H1 (cell line): ENCODE measurements around the gene TSC22D1. TPM values are rescaled to one million over a fixed set of nuclear protein-coding genes. Genes with fewer than 3 reads are reported as not detected.
"Not testable (repeated sequence)": the region's sequence is repeated elsewhere in the genome, so short reads cannot be mapped to it uniquely, and the experiment has no call there.

Experiments
- CTCF ChIA-PET: fragments of 300-600 bp; sonication (Branson Sonifier 250); formaldehyde crosslinking; loops from one replicate; lab custom pipeline; 2021; ENCODE audit not compliant: partially characterized antibody; lab: Charles Lee
- POLR2A ChIA-PET: fragments of 300-600 bp; sonication (Branson Sonifier 250); formaldehyde crosslinking; loops from one replicate; lab custom pipeline; 2021; ENCODE audit warnings: inconsistent platforms; ENCODE audit not compliant: partially characterized antibody; lab: Charles Lee
- DNase-seq, 2 experiments: peaks; one replicate each; pipeline versions ENCODE4 v3.0.0 to v3.0.0-alpha.2; 2010 to 2022; ENCODE audit warnings: low spot score in 2 of 2, low read depth in 1 of 2, mixed read lengths in 1 of 2
- FAIRE-seq: peaks from 2 replicates; lab custom pipeline; 2011; peaks lifted over from hg19 to GRCh38; lab: Jason Lieb, UNC
- H2AFZ ChIP-seq: 2 replicates; pipeline ENCODE4 v1.8.1; 2012; ENCODE audit warnings: low read length, inconsistent platforms
- H2AK5ac ChIP-seq: 2 replicates; pipeline ENCODE4 v1.6.1; 2013; ENCODE audit warnings: low read depth, low read length
- H2BK120ac ChIP-seq: replicated peaks from 2 replicates; pipeline ENCODE3; 2013; ENCODE audit warnings: low read depth, low read length, inconsistent platforms
- H2BK12ac ChIP-seq: 2 replicates; pipeline ENCODE4 v1.6.1; 2013; ENCODE audit warnings: low read depth, low read length
- H2BK15ac ChIP-seq: 2 replicates; pipeline ENCODE4 v1.6.1; 2013; ENCODE audit warnings: low read length
- H2BK20ac ChIP-seq: 2 replicates; pipeline ENCODE4 v1.6.1; 2013; ENCODE audit warnings: low read length
- H2BK5ac ChIP-seq: 2 replicates; pipeline ENCODE4 v1.6.1; 2013; ENCODE audit warnings: low read depth, low read length
- H3K14ac ChIP-seq: 2 replicates; pipeline ENCODE4 v1.6.1; 2013; ENCODE audit warnings: inconsistent platforms; ENCODE audit not compliant: insufficient read length
- H3K18ac ChIP-seq: 2 replicates; pipeline ENCODE4 v1.6.1; 2013; ENCODE audit warnings: low read length; ENCODE audit errors: extremely low read depth
- H3K23ac ChIP-seq: 2 replicates; pipeline ENCODE4 v1.6.1; 2013; ENCODE audit warnings: inconsistent platforms; ENCODE audit not compliant: insufficient read length
- H3K23me2 ChIP-seq: 2 replicates; pipeline ENCODE4 v1.6.1; 2013; ENCODE audit warnings: low read depth, low read length
- H3K27ac ChIP-seq: 2 replicates; pipeline ENCODE4 v1.6.1; 2011; ENCODE audit warnings: low read depth, low read length, inconsistent platforms
- H3K27me3 ChIP-seq, 4 experiments: replicated peaks in 1 of 4; 1 replicate in 1 of 4; 2 replicates in 3 of 4; pipeline versions ENCODE4 v1.6.1 to v1.8.1; 2011 to 2013; ENCODE audit warnings: low read length in 3 of 4, mild to moderate bottlenecking in 3 of 4, inconsistent platforms in 2 of 4, mixed read lengths in 2 of 4, moderate library complexity in 1 of 4; ENCODE audit not compliant: control insufficient read depth in 3 of 4, insufficient read depth in 3 of 4; ENCODE audit errors: extremely low read depth in 1 of 4
- H3K36me3 ChIP-seq, 4 experiments: 2 replicates each; pipeline versions ENCODE4 v1.6.1 to v1.8.1; 2011 to 2013; ENCODE audit warnings: mild to moderate bottlenecking in 4 of 4, low read length in 3 of 4, moderate library complexity in 2 of 4, control low read depth in 1 of 4, inconsistent platforms in 1 of 4; ENCODE audit not compliant: insufficient read depth in 4 of 4, control insufficient read depth in 2 of 4
- H3K4ac ChIP-seq: replicated peaks from 2 replicates; pipeline ENCODE3; 2013; ENCODE audit warnings: low read length, low read depth, mixed read lengths, inconsistent platforms; ENCODE audit not compliant: insufficient read length
- H3K4me1 ChIP-seq, 4 experiments: replicated peaks in 1 of 4; 1 replicate in 1 of 4; 2 replicates in 3 of 4; pipeline versions ENCODE4 v1.6.1 to v1.8.1; 2011 to 2013; ENCODE audit warnings: low read length in 3 of 4, inconsistent platforms in 2 of 4, mixed read lengths in 1 of 4; ENCODE audit not compliant: insufficient read depth in 4 of 4, control insufficient read depth in 3 of 4
- H3K4me2 ChIP-seq, 2 experiments: 2 replicates each; pipeline versions ENCODE4 v1.6.1 to v1.8.1; 2011 to 2013; ENCODE audit warnings: low read depth in 2 of 2, low read length in 2 of 2, control low read depth in 1 of 2, inconsistent platforms in 1 of 2, mild to moderate bottlenecking in 1 of 2; ENCODE audit not compliant: insufficient read depth in 1 of 2
- H3K4me3 ChIP-seq, 4 experiments: fragments of 200-600, 300-600 bp in 1 of 4; sonication (generic), shearing (Covaris generic), sonication (Bioruptor Twin) in 1 of 4; 2 replicates each; pipeline versions ENCODE4 v1.5.1 to v1.8.1; 2011 to 2016; ENCODE audit warnings: low read length in 4 of 4, low read depth in 3 of 4, control low read depth in 2 of 4, inconsistent platforms in 2 of 4, mild to moderate bottlenecking in 2 of 4, mixed read lengths in 1 of 4, moderate library complexity in 1 of 4; ENCODE audit not compliant: insufficient read depth in 2 of 4; ENCODE audit errors: extremely low read depth in 1 of 4
- H3K56ac ChIP-seq: replicated peaks from 2 replicates; pipeline ENCODE3; 2013; ENCODE audit warnings: low read depth, mild to moderate bottlenecking, mixed read lengths, low read length, inconsistent platforms; ENCODE audit not compliant: insufficient read length
- H3K79me1 ChIP-seq: 2 replicates; pipeline ENCODE4 v1.6.1; 2013; ENCODE audit warnings: low read depth, low read length, control low read depth
- H3K79me2 ChIP-seq, 2 experiments: 2 replicates each; pipeline versions ENCODE4 v1.6.1 to v1.8.1; 2012 to 2013; ENCODE audit warnings: low read length in 2 of 2, mild to moderate bottlenecking in 2 of 2, inconsistent platforms in 1 of 2; ENCODE audit not compliant: insufficient read depth in 2 of 2, control insufficient read depth in 1 of 2
- H3K9ac ChIP-seq, 4 experiments: replicated peaks in 1 of 4; 1 replicate in 1 of 4; 2 replicates in 3 of 4; pipeline versions ENCODE4 v1.6.1 to v1.8.1; 2011 to 2013; ENCODE audit warnings: low read depth in 3 of 4, low read length in 3 of 4, control low read depth in 2 of 4, mild to moderate bottlenecking in 2 of 4, moderate library complexity in 2 of 4, inconsistent platforms in 1 of 4; ENCODE audit errors: extremely low read depth in 1 of 4
- H3K9me3 ChIP-seq, 2 experiments: 2 replicates each; pipeline versions ENCODE4 v1.6.1 to v1.8.1; 2012 to 2013; ENCODE audit warnings: mild to moderate bottlenecking in 2 of 2, moderate library complexity in 2 of 2, control low read depth in 1 of 2, inconsistent platforms in 1 of 2, low read depth in 1 of 2, low read length in 1 of 2, mixed read lengths in 1 of 2; ENCODE audit not compliant: insufficient read depth in 2 of 2
- H4K20me1 ChIP-seq, 2 experiments: replicated peaks in 1 of 2; 2 replicates each; pipeline versions ENCODE3 to v1.8.1; 2011 to 2013; ENCODE audit warnings: inconsistent platforms in 2 of 2, low read length in 2 of 2, mild to moderate bottlenecking in 1 of 2; ENCODE audit not compliant: insufficient read depth in 2 of 2, control insufficient read depth in 1 of 2
- H4K5ac ChIP-seq: 2 replicates; pipeline ENCODE4 v1.6.1; 2013; ENCODE audit warnings: low read length, low read depth, mixed read lengths, inconsistent platforms; ENCODE audit not compliant: insufficient read length
- H4K8ac ChIP-seq: 2 replicates; pipeline ENCODE4 v1.8.0; 2013; ENCODE audit warnings: mild to moderate bottlenecking, moderate library complexity, low read length, inconsistent platforms; ENCODE audit not compliant: insufficient read depth; ENCODE audit errors: extremely low read depth
- H4K91ac ChIP-seq: replicated peaks from 2 replicates; pipeline ENCODE3; 2013; ENCODE audit warnings: low read length, mixed read lengths, inconsistent platforms; ENCODE audit not compliant: insufficient read length
- WGBS, 2 experiments: shearing (Covaris generic) in 1 of 2; methylation state at CpG; one replicate each; pipeline versions ENCODE4 v1.1.6 to v1.1.7; 2013 to 2015; ENCODE audit warnings: low lambda C conversion rate in 2 of 2, mixed read lengths in 2 of 2, inconsistent platforms in 1 of 2, low coverage in 1 of 2, missing lambda C conversion rate in 1 of 2; ENCODE audit not compliant: insufficient replicate concordance in 2 of 2, insufficient coverage in 1 of 2, insufficient read length in 1 of 2; ENCODE audit errors: extremely low coverage in 1 of 2, missing lambda C conversion rate in 1 of 2; 5-methylcytosine and 5-hydroxymethylcytosine counted together
- polyA plus RNA-seq, 7 experiments: library from polyadenylated mRNA; depleted of rRNA in 3 of 7; stranded (reverse) in 5 of 7; unstranded in 2 of 7; fragments of >200 nt in 5 of 7; fragments of 200-250 nt in 2 of 7; gene quantifications; 1 replicate in 5 of 7; 2 replicates in 1 of 7; 4 replicates in 1 of 7; pipeline versions ENCODE4 v1.2.1 to v1.2.3, GENCODE V29; 2011 to 2013; ENCODE audit warnings: missing spikeins in 2 of 7, mixed read lengths in 2 of 7
- total RNA-seq: library from RNA; stranded (reverse); fragmentation: NEBNext Ultra II Directional; extraction: Animal tissue kit (Norgen Biotek cat#: 25700); gene quantifications from 2 replicates; pipeline ENCODE4 v1.2.1, GENCODE V29; 2021

TSC22D1 gene
- total and polyA plus RNA-seq, 2 of the 8 experiments (the other 6 are each of a cell fraction or from before 2014, with no cell fraction given): 52.6 to 80.9 TPM

GRCh38 chr13:44593861-44594592 is 17.9 kb upstream of the TSC22D1 start:
- H3K4me1 ChIP-seq, H3K79me2 ChIP-seq, H2BK120ac ChIP-seq, H3K14ac ChIP-seq, H3K4me3 ChIP-seq, H4K20me1 ChIP-seq, H4K91ac ChIP-seq, H3K18ac ChIP-seq, H3K23ac ChIP-seq, CTCF ChIA-PET, H3K36me3 ChIP-seq, H3K56ac ChIP-seq, H3K4ac ChIP-seq, H3K27ac ChIP-seq, H3K4me2 ChIP-seq, H4K8ac ChIP-seq, H3K9ac ChIP-seq, H2BK12ac ChIP-seq, FAIRE-seq, H2AFZ ChIP-seq, H3K79me1 ChIP-seq, H2AK5ac ChIP-seq, H3K27me3 ChIP-seq, DNase-seq, H4K5ac ChIP-seq, H3K23me2 ChIP-seq, H3K9me3 ChIP-seq, H2BK5ac ChIP-seq, H2BK15ac ChIP-seq, H2BK20ac ChIP-seq: not testable (repeated sequence)
- POLR2A ChIA-PET: interaction anchor here (0.7 kb wide), 1 partner anchor 20 kb away, joined by 3 read pairs; no protein-coding TSS in a partner anchor
- 93% methylated on average over 20 of the region's 20 CpGs; no CpG with 5 or more reads in 1 of the 2 experiments for WGBS, 2 experiments
